Panc1 (cell line): Measurements from ENCODE around the gene POLR2A. TPM values are rescaled to one million over a fixed set of nuclear protein-coding genes. Genes with fewer than 3 reads are reported as not detected.

Source experiments
- ATAC-seq: fragments of 200-7000 bp; cut with Tn5 transposase; 2 replicates; pipeline ENCODE4 v1.9.1; 2020; ENCODE audit warnings: mild to moderate bottlenecking, moderate library complexity
- Bru-seq: library from RNA; stranded (reverse); fragments of 400-500 nt; gene quantifications from one replicate; lab custom pipeline; 2021; lab: Mats Ljungman, UMichigan
- BruChase-seq, 2 experiments: library from RNA; stranded (reverse); fragments of 400-500 nt; gene quantifications; one replicate each; lab custom pipeline; 2021; lab: Mats Ljungman, UMichigan
- BruUV-seq: library from RNA; stranded (reverse); fragments of 400-500 nt; replicated peaks from 2 replicates; lab custom pipeline; 2021; lab: Mats Ljungman, UMichigan
- CTCF ChIA-PET: fragments of 300-600 bp; sonication (Branson Sonifier 250); formaldehyde crosslinking; loops from one replicate; lab custom pipeline; 2022; ENCODE audit warnings: antibody characterized with exemption; lab: Charles Lee
- POLR2A ChIA-PET: fragments of 300-600 bp; sonication (Branson Sonifier 250); formaldehyde crosslinking; loops from one replicate; lab custom pipeline; 2022; ENCODE audit warnings: antibody characterized with exemption; lab: Charles Lee
- DNase-seq: peaks from one replicate; pipeline ENCODE4 v3.0.0-alpha.2; 2010; ENCODE audit warnings: low read depth, low spot score
- H3K27ac ChIP-seq: 2 replicates; pipeline ENCODE4 v1.5.1; 2011; ENCODE audit warnings: mild to moderate bottlenecking, low read length, inconsistent platforms
- H3K27me3 ChIP-seq: fragments of 200-500 bp; sonication (Bioruptor generic); 2 replicates; pipeline ENCODE4 v1.6.0; 2014; ENCODE audit warnings: low read length, inconsistent platforms; ENCODE audit not compliant: control insufficient read depth, insufficient read depth
- H3K36me3 ChIP-seq: fragments of 200-500 bp; sonication (Bioruptor generic); 2 replicates; pipeline ENCODE4 v1.5.1; 2014; ENCODE audit warnings: inconsistent platforms, mild to moderate bottlenecking, low read length, moderate library complexity; ENCODE audit not compliant: control insufficient read depth, insufficient read depth
- H3K4me1 ChIP-seq: 2 replicates; pipeline ENCODE4 v1.5.1; 2011; ENCODE audit warnings: inconsistent platforms, mild to moderate bottlenecking, low read length, moderate library complexity; ENCODE audit not compliant: control insufficient read depth, insufficient read depth
- H3K4me3 ChIP-seq, 2 experiments: 2 replicates each; pipeline ENCODE4 v1.5.1; 2011 to 2012; ENCODE audit warnings: low read depth in 2 of 2, low read length in 2 of 2, mild to moderate bottlenecking in 2 of 2, inconsistent platforms in 1 of 2, moderate library complexity in 1 of 2
- H3K9me3 ChIP-seq: fragments of 200-500 bp; sonication (Bioruptor generic); 2 replicates; pipeline ENCODE4 v1.5.1; 2014; ENCODE audit warnings: low read depth, mild to moderate bottlenecking, inconsistent platforms, low read length, moderate library complexity; ENCODE audit not compliant: control insufficient read depth, insufficient read depth
- POLR2AphosphoS5 ChIP-seq: IDR thresholded peaks from 2 replicates; pipeline ENCODE4 v1.6.1; 2012; ENCODE audit warnings: mild to moderate bottlenecking, low read depth, low read length, moderate library complexity
- SIN3A ChIP-seq: IDR thresholded peaks from 2 replicates; pipeline ENCODE4 v1.6.1; 2012; ENCODE audit warnings: low read depth, mild to moderate bottlenecking, low read length, moderate library complexity, borderline replicate concordance; ENCODE audit not compliant: insufficient read depth
- TCF7L2 ChIP-seq: IDR thresholded peaks from 2 replicates; pipeline ENCODE4 v1.6.1; 2011; ENCODE audit warnings: mild to moderate bottlenecking, low read depth, low read length, inconsistent platforms
- in situ Hi-C: cut with HindIII; loops from 2 replicates; pipeline ENCODE4 v1.10.0; 2016; ENCODE audit warnings: low sequenced_read_pairs, low pct_unique_long_range_greater_than_20kb
- intact Hi-C: fragments of 100-400 bp; cut with micrococcal nuclease; formaldehyde crosslinking; loops from one replicate; pipeline ENCODE4 v1.10.0; 2022; ENCODE audit not compliant: unreplicated experiment
- long read RNA-seq: library from polyadenylated mRNA; unstranded; transcript quantifications from one replicate; pipeline ENCODE4 v2.0.0, GENCODE V29; 2021; ENCODE audit not compliant: unreplicated experiment
- polyA plus RNA-seq: library from polyadenylated mRNA; unstranded; fragments of >200 nt; gene quantifications from one replicate; pipeline ENCODE4 v1.2.1, GENCODE V29; 2012; ENCODE audit warnings: missing spikeins; ENCODE audit not compliant: insufficient read length
- total RNA-seq: library from RNA; stranded (reverse); gene quantifications from one replicate; pipeline ENCODE4 v1.2.1, GENCODE V29; 2021; ENCODE audit not compliant: unreplicated experiment
- TF ChIP-seq, protein P1 (sequence below): fragments of 450-650 bp; IDR thresholded peaks from 2 replicates; pipeline ENCODE4 v1.5.1; 2017; ENCODE audit warnings: mild to moderate bottlenecking
- TF ChIP-seq, protein P2 (sequence below), 2 experiments: IDR thresholded peaks; 2 replicates each; pipeline ENCODE4 v1.6.1; 2011 to 2012; ENCODE audit warnings: low read depth in 2 of 2, control low read depth in 1 of 2, low read length in 1 of 2, mild to moderate bottlenecking in 1 of 2, moderate library complexity in 1 of 2; ENCODE audit not compliant: insufficient read depth in 1 of 2

The POLR2A gene
- total RNA-seq (181 TPM), Bru-seq, nascent RNA (percentile 92 among the genes with signal in this experiment), BruChase-seq, experiment 1, labeled RNA remaining after a 2-hour chase (percentile 94 among the genes with signal in this experiment), BruChase-seq, experiment 2, labeled RNA remaining after a 6-hour chase (percentile 97 among the genes with signal in this experiment)
- polyA plus RNA-seq: 184 TPM
- long read RNA-seq, partial matches to known transcripts: 24 of 42 reads
- long read RNA-seq, other reads (novel, unspliced or antisense): 18 of 42 reads

- ChIA-PET POLR2A (interaction anchor here (0.6 to 1.0 kb wide), 7 partner anchors 28 to 448 kb away, joined by 3 to 9 read pairs (median 3); partner anchors contain the start of genes CNTROB, FGF11, TMEM256 and TRAPPC1), CTCF (no interaction called here)
- no peaks in the 10 kb centered on the region; the same call in 1 of the 2 replicates for H3K36me3 ChIP-seq
- no peaks in the 10 kb centered on the region for H3K9me3 ChIP-seq
- peak; percentile 86 for TF ChIP-seq SIN3A
- peak; percentile 100 for TF ChIP-seq POLR2AphosphoS5
- TF ChIP-seq, protein P1, sequence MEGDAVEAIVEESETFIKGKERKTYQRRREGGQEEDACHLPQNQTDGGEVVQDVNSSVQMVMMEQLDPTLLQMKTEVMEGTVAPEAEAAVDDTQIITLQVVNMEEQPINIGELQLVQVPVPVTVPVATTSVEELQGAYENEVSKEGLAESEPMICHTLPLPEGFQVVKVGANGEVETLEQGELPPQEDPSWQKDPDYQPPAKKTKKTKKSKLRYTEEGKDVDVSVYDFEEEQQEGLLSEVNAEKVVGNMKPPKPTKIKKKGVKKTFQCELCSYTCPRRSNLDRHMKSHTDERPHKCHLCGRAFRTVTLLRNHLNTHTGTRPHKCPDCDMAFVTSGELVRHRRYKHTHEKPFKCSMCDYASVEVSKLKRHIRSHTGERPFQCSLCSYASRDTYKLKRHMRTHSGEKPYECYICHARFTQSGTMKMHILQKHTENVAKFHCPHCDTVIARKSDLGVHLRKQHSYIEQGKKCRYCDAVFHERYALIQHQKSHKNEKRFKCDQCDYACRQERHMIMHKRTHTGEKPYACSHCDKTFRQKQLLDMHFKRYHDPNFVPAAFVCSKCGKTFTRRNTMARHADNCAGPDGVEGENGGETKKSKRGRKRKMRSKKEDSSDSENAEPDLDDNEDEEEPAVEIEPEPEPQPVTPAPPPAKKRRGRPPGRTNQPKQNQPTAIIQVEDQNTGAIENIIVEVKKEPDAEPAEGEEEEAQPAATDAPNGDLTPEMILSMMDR: no peak
- TF ChIP-seq, protein P2, sequence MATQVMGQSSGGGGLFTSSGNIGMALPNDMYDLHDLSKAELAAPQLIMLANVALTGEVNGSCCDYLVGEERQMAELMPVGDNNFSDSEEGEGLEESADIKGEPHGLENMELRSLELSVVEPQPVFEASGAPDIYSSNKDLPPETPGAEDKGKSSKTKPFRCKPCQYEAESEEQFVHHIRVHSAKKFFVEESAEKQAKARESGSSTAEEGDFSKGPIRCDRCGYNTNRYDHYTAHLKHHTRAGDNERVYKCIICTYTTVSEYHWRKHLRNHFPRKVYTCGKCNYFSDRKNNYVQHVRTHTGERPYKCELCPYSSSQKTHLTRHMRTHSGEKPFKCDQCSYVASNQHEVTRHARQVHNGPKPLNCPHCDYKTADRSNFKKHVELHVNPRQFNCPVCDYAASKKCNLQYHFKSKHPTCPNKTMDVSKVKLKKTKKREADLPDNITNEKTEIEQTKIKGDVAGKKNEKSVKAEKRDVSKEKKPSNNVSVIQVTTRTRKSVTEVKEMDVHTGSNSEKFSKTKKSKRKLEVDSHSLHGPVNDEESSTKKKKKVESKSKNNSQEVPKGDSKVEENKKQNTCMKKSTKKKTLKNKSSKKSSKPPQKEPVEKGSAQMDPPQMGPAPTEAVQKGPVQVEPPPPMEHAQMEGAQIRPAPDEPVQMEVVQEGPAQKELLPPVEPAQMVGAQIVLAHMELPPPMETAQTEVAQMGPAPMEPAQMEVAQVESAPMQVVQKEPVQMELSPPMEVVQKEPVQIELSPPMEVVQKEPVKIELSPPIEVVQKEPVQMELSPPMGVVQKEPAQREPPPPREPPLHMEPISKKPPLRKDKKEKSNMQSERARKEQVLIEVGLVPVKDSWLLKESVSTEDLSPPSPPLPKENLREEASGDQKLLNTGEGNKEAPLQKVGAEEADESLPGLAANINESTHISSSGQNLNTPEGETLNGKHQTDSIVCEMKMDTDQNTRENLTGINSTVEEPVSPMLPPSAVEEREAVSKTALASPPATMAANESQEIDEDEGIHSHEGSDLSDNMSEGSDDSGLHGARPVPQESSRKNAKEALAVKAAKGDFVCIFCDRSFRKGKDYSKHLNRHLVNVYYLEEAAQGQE (IDR thresholded peaks at IDR 0.05; ENCODE audit: insufficient read depth in 1 of 2, low read depth in 2 of 2, low read length in 1 of 2): no peak; a peak in 1 of 4 replicates
- peak; percentile 66; the same call in 1 of the 2 replicates for TF ChIP-seq TCF7L2
- intact Hi-C loops (no loop called here), in situ Hi-C loops (no loop called here)
- peak; percentile 92 for DNase-seq
- peak within 1 kb of the TSS; percentile 91 to 95 for H3K4me3 ChIP-seq
- peak within 1 kb of the TSS; percentile 99 for H3K27ac ChIP-seq
- peak; percentile 82 for ATAC-seq
- peaks cover 35% of the 10 kb centered on the region for H3K4me1 ChIP-seq
- H3K27me3 ChIP-seq: no peaks in the 10 kb centered on the region
- no TSS peak for BruUV-seq
These were observed at the start of gene POLR2A for GRCh38 chr17:7484067-7484918. TSS of gene POLR2A (plus strand) at chr17:7484366.

GRCh38 chr17:7435676-7436555 lies 48.2 kb upstream of the POLR2A start:
- DNase-seq (no peak), ATAC-seq (peak; percentile 28)
- peak; percentile 54; the same call in 1 of the 2 replicates for TF ChIP-seq SIN3A
- no peak for TF ChIP-seq POLR2AphosphoS5
- Histone ChIP-seq H3K9me3 (no peaks in the 10 kb centered on the region), H3K27ac (peak overlapping the region; percentile 77), H3K27me3 (no peaks in the 10 kb centered on the region), H3K4me3 (peak overlapping the region; percentile 64 to 80), H3K36me3 (no peaks in the 10 kb centered on the region), H3K4me1 (peaks cover 9% of the 10 kb centered on the region)
- POLR2A ChIA-PET: interaction anchor here (0.5 to 1.1 kb wide), 8 partner anchors 18 to 86 kb away, joined by 3 to 9 read pairs (median 4); partner anchors contain the start of gene TMEM256
- in situ Hi-C loops: no loop called here
- TSS peak; percentile 96 for BruUV-seq
- intact Hi-C loops: loop anchor here (10.0 kb wide), 1 partner anchor 81 kb away; the partner anchor contains the start of genes KCTD11 and TMEM95
- CTCF ChIA-PET: interaction anchor here (1.3 to 1.9 kb wide), 2 partner anchors 19 to 80 kb away, joined by 5 to 11 read pairs; partner anchors contain the start of gene TMEM95
